ENCODE data around the gene ADCY3. TPM values are rescaled to one million over a fixed set of nuclear protein-coding genes. Genes with fewer than 3 reads are reported as not detected.

ADCY3 gene
- total and polyA plus RNA-seq, 10 donors, result 36.5 to 61.5 (median 52.7) TPM

DNA sequence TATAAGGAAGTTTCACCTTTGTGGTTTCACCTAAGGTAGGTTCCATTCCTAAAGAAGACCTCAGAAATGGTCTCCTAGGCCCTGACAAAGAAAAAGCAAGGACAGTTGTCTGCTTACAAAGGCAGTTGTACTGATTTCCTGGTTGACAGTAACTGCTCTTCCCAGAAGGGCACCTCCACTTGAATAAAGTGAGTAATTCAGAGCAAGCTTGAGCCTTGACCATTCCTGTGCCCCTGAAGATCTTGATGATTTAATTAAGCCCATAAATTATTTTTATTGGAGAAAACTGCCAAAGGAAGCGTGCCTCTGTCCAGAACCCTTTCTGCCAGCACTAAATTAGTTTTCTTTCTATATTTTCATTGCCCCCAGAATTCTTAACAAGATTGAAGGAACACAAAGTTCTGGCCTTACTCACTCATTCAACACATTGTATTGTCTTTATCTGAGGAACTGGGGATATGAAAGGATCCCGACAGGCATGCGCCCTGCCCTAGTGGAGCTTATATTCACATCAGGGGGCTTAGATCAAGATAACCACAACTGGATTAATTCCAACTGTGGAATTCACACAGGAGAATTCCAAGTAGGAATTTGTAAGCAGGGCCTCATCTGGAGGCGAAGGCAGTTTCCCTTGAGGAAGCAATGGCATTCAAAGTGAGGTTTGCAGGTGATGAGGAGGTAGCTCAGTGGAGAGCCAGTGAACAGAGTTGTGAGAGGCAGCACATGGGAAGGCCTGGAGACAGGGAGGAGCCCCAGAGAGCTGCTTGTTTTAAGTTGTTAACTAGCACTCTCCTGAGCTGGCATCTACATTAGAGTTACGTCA is 148.1 kb downstream of the ADCY3 start:
- 90 to 98% (median 93%) methylated on average over 5 of the region's 5 CpGs for WGBS, 5 donors
- no peaks in the 10 kb centered on the region for H3K9me3 ChIP-seq
- intact Hi-C loops (cut with DNase I; ENCODE audit: low total_unique reads), result no loop called here
- H3K27me3 ChIP-seq (replicated peaks in 1 of 7), result no peaks in the 10 kb centered on the region
- H3K4me3 ChIP-seq, result no peak overlapping the region
- no peak overlapping the region for H3K27ac ChIP-seq
- no peaks in the 10 kb centered on the region for H3K4me1 ChIP-seq
- peaks cover 0 to 37% (median 24%) of the 10 kb centered on the region in 6 donors for H3K36me3 ChIP-seq
- no peak for TF ChIP-seq POLR2AphosphoS5 (IDR thresholded peaks at IDR 0.05)
- DNase-seq, result no peak

DNA sequence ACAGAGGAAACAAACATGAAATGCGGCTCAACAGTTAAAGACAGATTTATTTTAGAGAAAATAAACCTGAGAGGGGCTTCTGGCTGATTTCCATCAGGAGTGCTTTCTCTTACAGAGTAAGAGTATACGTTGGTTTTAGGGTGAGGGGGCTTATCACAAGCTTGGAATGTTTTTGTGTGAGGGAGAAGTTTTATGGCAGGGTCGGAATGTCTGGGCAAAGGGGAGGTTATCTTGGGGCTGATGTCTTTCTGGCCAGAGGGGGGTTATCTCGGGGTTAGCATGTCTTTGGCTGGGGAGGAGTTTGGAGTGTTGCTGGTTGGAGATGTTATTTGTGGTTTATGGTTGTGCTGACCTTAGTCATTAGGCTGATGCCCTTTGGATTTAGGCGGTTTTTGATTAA is 149.0 kb downstream of the ADCY3 start:
- Histone ChIP-seq H3K27ac (no peak overlapping the region), H3K9me3 (no peaks in the 10 kb centered on the region), H3K27me3 (replicated peaks in 1 of 7) (no peaks in the 10 kb centered on the region), H3K36me3 (peaks cover 0 to 46% (median 24%) of the 10 kb centered on the region in 6 donors), H3K4me1 (no peaks in the 10 kb centered on the region), H3K4me3 (no peak overlapping the region)
- intact Hi-C loops (cut with DNase I; ENCODE audit: low total_unique reads), result no loop called here
- TF ChIP-seq POLR2AphosphoS5 (IDR thresholded peaks at IDR 0.05), result no peak
- no peak for TF ChIP-seq POLR2A (IDR thresholded peaks at IDR 0.05)
- TF ChIP-seq, protein P1, sequence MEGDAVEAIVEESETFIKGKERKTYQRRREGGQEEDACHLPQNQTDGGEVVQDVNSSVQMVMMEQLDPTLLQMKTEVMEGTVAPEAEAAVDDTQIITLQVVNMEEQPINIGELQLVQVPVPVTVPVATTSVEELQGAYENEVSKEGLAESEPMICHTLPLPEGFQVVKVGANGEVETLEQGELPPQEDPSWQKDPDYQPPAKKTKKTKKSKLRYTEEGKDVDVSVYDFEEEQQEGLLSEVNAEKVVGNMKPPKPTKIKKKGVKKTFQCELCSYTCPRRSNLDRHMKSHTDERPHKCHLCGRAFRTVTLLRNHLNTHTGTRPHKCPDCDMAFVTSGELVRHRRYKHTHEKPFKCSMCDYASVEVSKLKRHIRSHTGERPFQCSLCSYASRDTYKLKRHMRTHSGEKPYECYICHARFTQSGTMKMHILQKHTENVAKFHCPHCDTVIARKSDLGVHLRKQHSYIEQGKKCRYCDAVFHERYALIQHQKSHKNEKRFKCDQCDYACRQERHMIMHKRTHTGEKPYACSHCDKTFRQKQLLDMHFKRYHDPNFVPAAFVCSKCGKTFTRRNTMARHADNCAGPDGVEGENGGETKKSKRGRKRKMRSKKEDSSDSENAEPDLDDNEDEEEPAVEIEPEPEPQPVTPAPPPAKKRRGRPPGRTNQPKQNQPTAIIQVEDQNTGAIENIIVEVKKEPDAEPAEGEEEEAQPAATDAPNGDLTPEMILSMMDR (IDR thresholded peaks at IDR 0.05 in 8 of 11, conservative IDR thresholded peaks at IDR 0.05 in 3 of 11), result no peak
- WGBS, 5 donors, result 91 to 96% (median 95%) methylated on average over 5 of the region's 5 CpGs
- no peak for DNase-seq

Small RNAs within 50 kb of the gene (small RNA-seq; reads per million reads assigned to genes)
- 0 reads per million in 4 donors for gene AC013267.1
- gene RF00016, result 0 reads per million in 4 donors

Other genes starting within 250 kb of the ADCY3 start
- 10 to 100 TPM; 11.0 to 26.9 (median 20.5) TPM for gene PTRHD1, start 126.8 kb downstream of the ADCY3 start, total RNA-seq
- 10 to 100 TPM; 36.4 to 42.0 (median 36.5) TPM for gene PTRHD1, start 126.8 kb downstream of the ADCY3 start, polyA plus RNA-seq
- gene CENPO, start 126.8 kb downstream of the ADCY3 start, total RNA-seq, result 10 to 100 TPM in 1 of 7 donors, 1 to 10 TPM in 6; 6.8 to 10.4 (median 8.7) TPM
- 1 to 10 TPM; 1.7 to 3.4 (median 2.6) TPM for gene CENPO, start 126.8 kb downstream of the ADCY3 start, polyA plus RNA-seq
- 10 to 100 TPM in 1 of 7 donors, 1 to 10 TPM in 6; 4.6 to 10.5 (median 8.0) TPM for gene DNAJC27, start 51.7 kb upstream of the ADCY3 start, total RNA-seq
- gene DNAJC27, start 51.7 kb upstream of the ADCY3 start, polyA plus RNA-seq, result 1 to 10 TPM; 1.7 to 3.0 (median 2.2) TPM
- 10 to 100 TPM in 3 of 7 donors, 1 to 10 TPM in 4; 4.4 to 13.2 (median 8.3) TPM for gene EFR3B, start 121.8 kb upstream of the ADCY3 start, total RNA-seq
- gene EFR3B, start 121.8 kb upstream of the ADCY3 start, polyA plus RNA-seq, result 1 to 10 TPM in 1 of 3 donors, under 1 TPM in 2; 0.22 to 2.6 (median 0.39) TPM
- gene POMC, start 248.3 kb upstream of the ADCY3 start, total RNA-seq, result 1 to 10 TPM; 2.4 to 4.9 (median 3.2) TPM
- gene POMC, start 248.3 kb upstream of the ADCY3 start, polyA plus RNA-seq, result 1 to 10 TPM; 7.4 to 9.8 (median 8.8) TPM